ENCODE results near the gene PRICKLE4. TPM values are rescaled to one million over a fixed set of nuclear protein-coding genes. Genes with fewer than 3 reads are reported as not detected.
A peak's percentile ranks its signal among the peaks of the same experiment; 100 is the strongest.

The PRICKLE4 gene
- total RNA-seq, 1 experiment from 2014 or later: 6.4 TPM

GRCh38 chr6:41775293-41775882 is 5.2 kb upstream of the PRICKLE4 start:
- Mint-ChIP-seq H3K27ac (ENCODE audit: unreplicated experiment) (no peak overlapping the region), H3K9me3 (ENCODE audit: low read depth, unreplicated experiment) (no peaks in the 10 kb centered on the region), H3K36me3 (ENCODE audit: insufficient read depth, unreplicated experiment) (peaks cover 26% of the 10 kb centered on the region), H3K4me1 (ENCODE audit: low read depth, unreplicated experiment) (no peaks in the 10 kb centered on the region), H3K4me3 (ENCODE audit: low read depth, unreplicated experiment) (no peak overlapping the region), H3K27me3 (ENCODE audit: unreplicated experiment) (no peaks in the 10 kb centered on the region)
- no TSS peak for BruUV-seq (replicated peaks)
- no peak for DNase-seq
- intact Hi-C loops (cut with micrococcal nuclease; ENCODE audit: unreplicated experiment): loop anchor here (5.0 kb wide), 2 partner anchors 173 to 408 kb away; no protein-coding TSS in a partner anchor
- CTCF ChIA-PET: interaction anchor here (1.0 to 1.5 kb wide), 2 partner anchors 8 to 42 kb away, joined by 3 to 6 read pairs; no protein-coding TSS in a partner anchor
- TF ChIP-seq, protein P1, sequence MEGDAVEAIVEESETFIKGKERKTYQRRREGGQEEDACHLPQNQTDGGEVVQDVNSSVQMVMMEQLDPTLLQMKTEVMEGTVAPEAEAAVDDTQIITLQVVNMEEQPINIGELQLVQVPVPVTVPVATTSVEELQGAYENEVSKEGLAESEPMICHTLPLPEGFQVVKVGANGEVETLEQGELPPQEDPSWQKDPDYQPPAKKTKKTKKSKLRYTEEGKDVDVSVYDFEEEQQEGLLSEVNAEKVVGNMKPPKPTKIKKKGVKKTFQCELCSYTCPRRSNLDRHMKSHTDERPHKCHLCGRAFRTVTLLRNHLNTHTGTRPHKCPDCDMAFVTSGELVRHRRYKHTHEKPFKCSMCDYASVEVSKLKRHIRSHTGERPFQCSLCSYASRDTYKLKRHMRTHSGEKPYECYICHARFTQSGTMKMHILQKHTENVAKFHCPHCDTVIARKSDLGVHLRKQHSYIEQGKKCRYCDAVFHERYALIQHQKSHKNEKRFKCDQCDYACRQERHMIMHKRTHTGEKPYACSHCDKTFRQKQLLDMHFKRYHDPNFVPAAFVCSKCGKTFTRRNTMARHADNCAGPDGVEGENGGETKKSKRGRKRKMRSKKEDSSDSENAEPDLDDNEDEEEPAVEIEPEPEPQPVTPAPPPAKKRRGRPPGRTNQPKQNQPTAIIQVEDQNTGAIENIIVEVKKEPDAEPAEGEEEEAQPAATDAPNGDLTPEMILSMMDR (IDR thresholded peaks at IDR 0.05; ENCODE audit: unreplicated experiment): no peak

GRCh38 chr6:41777551-41778285 is 2.9 kb upstream of the PRICKLE4 start:
- CTCF ChIA-PET: interaction anchor here (1.2 to 1.4 kb wide), 2 partner anchors 9 to 65 kb away, joined by 3 to 6 read pairs; no protein-coding TSS in a partner anchor
- Mint-ChIP-seq H3K36me3 (ENCODE audit: insufficient read depth, unreplicated experiment) (peaks cover 37% of the 10 kb centered on the region), H3K27ac (ENCODE audit: unreplicated experiment) (no peak overlapping the region), H3K9me3 (ENCODE audit: low read depth, unreplicated experiment) (no peaks in the 10 kb centered on the region), H3K4me3 (ENCODE audit: low read depth, unreplicated experiment) (no peak overlapping the region), H3K4me1 (ENCODE audit: low read depth, unreplicated experiment) (peaks cover 21% of the 10 kb centered on the region), H3K27me3 (ENCODE audit: unreplicated experiment) (no peaks in the 10 kb centered on the region)
- intact Hi-C loops (cut with micrococcal nuclease; ENCODE audit: unreplicated experiment): loop anchor here (2.0 to 5.0 kb wide), 3 partner anchors 43 to 410 kb away; partner anchors contain the start of gene TFEB
- BruUV-seq (replicated peaks): no TSS peak
- DNase-seq: no peak
- TF ChIP-seq, protein P1 (IDR thresholded peaks at IDR 0.05; ENCODE audit: unreplicated experiment): no peak

DNA sequence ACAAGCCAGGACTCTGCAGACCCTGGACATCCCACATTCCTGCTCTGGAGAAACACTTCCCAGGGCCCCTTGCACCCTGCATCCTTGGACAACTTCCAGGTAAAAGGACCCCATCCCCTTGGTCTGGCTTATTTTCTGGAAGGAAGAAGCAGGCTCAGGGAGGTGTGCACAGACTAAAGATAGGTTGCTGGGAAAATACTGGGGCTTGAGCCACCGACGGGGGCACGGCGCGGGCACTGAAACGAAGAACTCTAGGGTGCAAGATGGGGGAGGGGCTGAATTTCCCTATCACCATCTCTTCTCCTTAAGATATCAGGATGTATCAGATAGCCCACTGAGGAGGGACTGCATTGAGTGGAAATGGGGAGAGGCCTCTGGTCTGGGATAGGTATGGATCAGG is 1.7 kb upstream of the PRICKLE4 start:
- TF ChIP-seq, protein P1 (IDR thresholded peaks at IDR 0.05; ENCODE audit: unreplicated experiment): no peak
- DNase-seq: no peak
- Mint-ChIP-seq H3K9me3 (ENCODE audit: low read depth, unreplicated experiment) (no peaks in the 10 kb centered on the region), H3K36me3 (ENCODE audit: insufficient read depth, unreplicated experiment) (peaks cover 37% of the 10 kb centered on the region), H3K27ac (ENCODE audit: unreplicated experiment) (peak overlapping the region; percentile 60), H3K27me3 (ENCODE audit: unreplicated experiment) (no peaks in the 10 kb centered on the region), H3K4me3 (ENCODE audit: low read depth, unreplicated experiment) (peak overlapping the region; percentile 77), H3K4me1 (ENCODE audit: low read depth, unreplicated experiment) (peaks cover 24% of the 10 kb centered on the region)
- CTCF ChIA-PET: interaction anchor here (1.2 kb wide), 1 partner anchor 7 kb away, joined by 3 read pairs; no protein-coding TSS in a partner anchor
- BruUV-seq (replicated peaks): TSS peak; percentile 43
- intact Hi-C loops (cut with micrococcal nuclease; ENCODE audit: unreplicated experiment): loop anchor here (5.0 kb wide), 2 partner anchors 177 to 412 kb away; no protein-coding TSS in a partner anchor

GRCh38 chr6:41779336-41779735 is 1.2 kb upstream of the PRICKLE4 start:
- intact Hi-C loops (cut with micrococcal nuclease; ENCODE audit: unreplicated experiment): loop anchor here (5.0 kb wide), 2 partner anchors 177 to 412 kb away; no protein-coding TSS in a partner anchor
- Mint-ChIP-seq H3K27me3 (ENCODE audit: unreplicated experiment) (no peaks in the 10 kb centered on the region), H3K27ac (ENCODE audit: unreplicated experiment) (peak overlapping the region; percentile 60), H3K4me3 (ENCODE audit: low read depth, unreplicated experiment) (peak overlapping the region; percentile 77), H3K36me3 (ENCODE audit: insufficient read depth, unreplicated experiment) (peaks cover 37% of the 10 kb centered on the region), H3K4me1 (ENCODE audit: low read depth, unreplicated experiment) (peaks cover 29% of the 10 kb centered on the region), H3K9me3 (ENCODE audit: low read depth, unreplicated experiment) (no peaks in the 10 kb centered on the region)
- TF ChIP-seq, protein P1 (IDR thresholded peaks at IDR 0.05; ENCODE audit: unreplicated experiment): no peak
- BruUV-seq (replicated peaks): no TSS peak
- DNase-seq: no peak
- CTCF ChIA-PET: interaction anchor here (0.5 kb wide), 1 partner anchor 133 kb away, joined by 3 read pairs; no protein-coding TSS in a partner anchor

All from Calu3 (cell line).